ENCODE measurements around the gene AP1B1.
"Not testable (repeated sequence)": the region's sequence is repeated elsewhere in the genome, so short reads cannot be mapped to it uniquely, and the experiment has no call there.

Gene AP1B1

DNA sequence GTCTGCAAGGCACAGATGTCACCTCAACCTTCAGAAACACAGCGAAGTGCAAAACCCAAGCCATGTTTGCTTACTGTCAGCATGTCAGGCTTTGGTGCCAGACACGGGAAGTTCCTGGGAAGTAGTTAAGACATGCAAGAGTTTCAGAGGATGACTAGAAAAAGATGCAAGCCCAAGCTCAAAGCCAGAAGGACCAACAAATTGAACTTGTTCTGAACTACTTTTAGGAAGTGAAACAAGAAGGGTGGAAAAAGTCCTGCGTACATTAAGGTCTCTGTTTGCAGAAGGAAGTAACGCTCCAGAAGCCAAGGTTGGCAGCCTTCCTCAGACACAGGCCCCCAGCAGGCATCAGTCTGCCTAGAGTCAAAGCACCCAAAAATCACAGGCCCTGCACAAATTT, 2.6 kb downstream of the AP1B1 start:
- DNase-seq: no peak

- no peak for DNase-seq
Measured at GRCh38 chr22:29385151-29385704, 3.1 kb downstream of the AP1B1 start.

DNA sequence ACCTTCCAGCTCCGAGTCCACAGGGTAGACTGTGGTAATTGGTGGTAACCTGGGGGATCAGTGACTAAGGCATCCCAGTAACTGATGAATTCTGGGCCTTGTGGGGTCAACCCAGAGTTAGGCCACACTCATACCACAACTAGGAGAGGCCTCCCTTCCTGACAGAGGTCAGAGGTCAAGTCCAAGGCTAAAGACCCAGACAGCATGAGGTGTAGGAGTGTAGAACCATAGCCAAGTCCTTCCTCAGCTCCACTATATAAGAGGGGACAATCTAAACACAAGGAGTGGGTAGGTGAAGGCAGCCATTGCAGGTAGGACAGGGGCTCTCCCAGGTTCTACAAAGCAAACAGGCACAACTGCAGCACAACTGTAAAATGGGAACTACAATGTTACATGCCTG, 4.6 kb downstream of the AP1B1 start:
- DNase-seq: no peak

DNA sequence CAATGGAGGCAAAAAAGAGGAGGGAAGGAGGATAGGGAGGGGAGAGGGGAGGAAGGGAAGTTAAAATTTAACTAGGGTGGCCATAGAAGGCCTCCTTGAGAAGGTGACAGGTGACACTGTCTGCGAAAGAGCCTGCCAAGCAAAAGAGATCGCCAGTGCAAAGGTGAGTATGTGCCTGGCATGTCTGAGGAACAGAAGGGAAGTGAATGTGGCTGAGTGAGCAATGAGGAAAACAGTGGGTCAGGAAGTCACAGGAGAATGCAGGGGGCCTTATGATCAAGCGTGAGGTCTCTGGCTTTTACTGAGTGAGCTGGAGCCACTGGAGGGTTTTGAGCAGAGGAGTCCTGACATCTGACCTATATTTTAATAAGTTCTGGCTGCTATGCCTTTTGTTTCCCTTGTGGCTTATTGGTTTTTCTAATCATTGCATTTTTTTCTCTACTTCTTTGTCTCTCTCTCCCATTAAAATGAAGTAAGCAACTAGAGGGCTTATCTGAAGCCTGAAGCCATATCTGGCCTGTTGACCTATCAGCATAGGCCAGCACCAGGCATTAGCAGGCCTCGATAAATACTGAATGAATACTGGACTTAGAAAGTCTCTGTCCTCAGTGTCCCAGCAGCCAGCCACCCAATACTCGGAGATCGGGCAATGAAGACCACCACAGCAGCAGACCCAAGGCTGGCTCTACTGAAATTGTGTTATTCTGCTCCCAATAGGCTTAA, 5.6 kb downstream of the AP1B1 start:
- no peak for DNase-seq

- no peak for DNase-seq
Measured at GRCh38 chr22:29380856-29381255, 7.5 kb downstream of the AP1B1 start.

DNA sequence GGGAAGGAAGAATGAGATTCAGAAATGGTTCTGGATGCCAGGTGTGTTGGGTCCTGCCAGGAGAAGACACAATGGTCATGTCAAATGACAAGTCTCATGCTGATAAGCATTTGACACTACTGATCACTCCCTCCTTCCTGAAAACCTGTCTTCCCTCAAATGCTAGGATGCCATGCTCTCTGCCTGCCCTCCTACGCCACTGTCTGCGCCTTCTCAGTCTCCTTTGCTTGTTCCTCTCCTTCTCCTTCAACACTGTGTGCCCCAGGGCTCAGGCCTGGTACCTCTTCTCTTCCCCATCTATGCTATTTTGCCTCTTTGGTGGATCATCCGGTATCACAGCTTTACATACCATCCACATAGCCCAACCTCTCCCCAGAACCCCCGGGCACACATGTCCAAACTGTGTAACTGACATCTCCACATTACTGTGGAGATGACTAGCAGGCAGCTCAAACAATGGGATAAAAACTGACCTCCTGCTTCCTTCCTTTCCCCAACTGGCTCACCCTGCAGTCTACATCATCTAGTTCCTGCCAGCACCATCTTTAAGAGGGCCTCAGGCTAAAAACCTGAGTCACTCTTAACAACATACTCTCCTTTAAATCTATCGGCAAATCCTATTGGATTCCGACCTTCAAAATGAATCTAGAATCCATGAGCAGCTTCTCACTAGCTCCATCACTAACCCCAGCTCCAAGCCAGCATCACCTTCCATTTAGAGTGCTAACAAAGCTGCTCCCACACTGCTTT, 8.2 kb downstream of the AP1B1 start:
- DNase-seq: no peak

DNA sequence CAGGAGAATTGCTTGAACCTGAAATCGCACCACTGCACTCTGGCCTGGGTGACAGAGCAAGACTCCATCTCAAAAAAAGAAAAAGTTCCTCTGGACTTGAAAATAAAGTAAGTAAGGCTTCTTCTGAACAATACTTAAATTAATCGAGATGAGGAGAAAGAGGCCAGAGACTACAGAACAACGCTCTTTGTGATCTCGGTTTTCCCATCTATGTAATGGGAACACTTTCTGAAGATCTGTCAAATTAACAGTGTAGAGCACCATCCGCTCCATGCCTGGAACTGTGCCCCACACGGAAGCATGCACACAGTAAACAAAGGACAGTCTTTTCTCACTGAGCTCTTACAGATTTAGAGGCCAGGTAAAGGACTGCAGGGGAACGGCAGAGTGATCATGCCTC, 9.1 kb downstream of the AP1B1 start:
- DNase-seq: no peak

DNA sequence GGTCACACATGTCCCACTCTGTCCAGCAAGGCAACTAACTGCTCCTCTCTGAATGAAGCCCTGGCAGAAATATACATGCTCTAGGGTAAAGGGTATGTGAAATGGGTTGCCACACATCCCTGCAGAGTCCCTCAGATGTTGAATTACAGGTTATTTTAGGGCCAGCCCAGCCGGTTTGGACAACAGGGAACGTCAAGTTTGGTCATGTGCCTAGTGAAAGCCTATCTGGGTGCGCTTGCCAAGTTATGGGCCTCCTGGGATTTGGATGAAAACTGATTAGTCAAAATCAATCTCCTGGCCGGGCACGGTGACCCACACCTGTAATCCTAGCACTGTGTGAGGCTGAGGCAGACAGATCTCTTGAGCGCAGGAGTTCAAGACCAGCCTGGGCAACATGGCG, 10.4 kb downstream of the AP1B1 start:
- DNase-seq: no peak

- DNase-seq: not testable (repeated sequence)
Measured at GRCh38 chr22:29376705-29377104, 11.7 kb downstream of the AP1B1 start.

DNA sequence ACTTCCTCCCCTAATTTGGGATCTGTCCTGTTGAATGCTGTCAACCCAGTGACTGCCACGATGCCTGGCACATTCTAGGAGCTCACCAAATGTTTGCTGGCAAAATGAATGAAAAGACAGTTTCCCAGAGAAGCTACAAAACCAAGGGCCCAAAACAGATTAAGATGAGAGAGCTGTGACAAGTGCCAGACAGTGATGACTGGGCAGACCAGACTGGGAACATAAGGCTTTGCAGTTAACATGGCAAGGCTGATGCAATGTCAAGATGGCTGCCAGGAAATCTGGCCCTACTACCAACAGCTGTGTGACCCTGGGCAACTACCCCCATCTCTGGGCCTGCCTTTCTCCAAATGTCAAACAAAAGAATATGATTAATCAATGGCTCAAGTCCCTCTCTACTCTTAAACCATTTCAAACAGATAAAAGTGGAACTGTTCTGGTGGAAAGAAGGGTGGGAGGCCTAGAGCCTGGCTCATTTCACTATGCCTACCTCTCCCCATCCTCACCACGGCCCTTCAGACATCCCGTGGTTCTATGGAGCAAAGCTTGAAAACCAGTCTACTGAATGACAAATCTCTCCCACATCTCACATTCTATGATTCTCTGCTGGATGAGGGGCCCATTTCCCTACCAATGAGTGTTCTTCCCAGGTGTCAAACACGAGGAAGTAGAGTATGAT, 12.8 kb downstream of the AP1B1 start:
- no peak for DNase-seq

DNA sequence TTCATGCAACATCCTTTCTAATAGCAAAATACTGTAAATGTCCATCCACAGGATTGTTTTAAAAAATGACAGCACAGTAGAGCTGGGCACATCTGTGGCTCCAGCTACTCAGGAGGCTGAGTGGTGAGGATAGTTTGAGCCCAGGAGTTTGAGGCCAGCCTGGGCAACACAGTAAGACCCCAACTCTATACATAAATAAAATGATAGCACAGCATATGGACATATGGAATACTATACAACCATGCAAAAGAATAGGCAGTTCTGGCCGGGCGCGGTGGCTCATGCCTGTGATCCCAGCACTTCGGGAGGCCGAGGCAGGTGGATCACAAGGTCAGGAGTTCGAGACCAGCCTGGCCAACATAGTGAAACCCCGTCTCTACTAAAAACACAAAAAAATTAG, 13.6 kb downstream of the AP1B1 start:
- DNase-seq: not testable (repeated sequence)

- DNase-seq: no peak
Measured at GRCh38 chr22:29374401-29374800, 14.0 kb downstream of the AP1B1 start.

DNA sequence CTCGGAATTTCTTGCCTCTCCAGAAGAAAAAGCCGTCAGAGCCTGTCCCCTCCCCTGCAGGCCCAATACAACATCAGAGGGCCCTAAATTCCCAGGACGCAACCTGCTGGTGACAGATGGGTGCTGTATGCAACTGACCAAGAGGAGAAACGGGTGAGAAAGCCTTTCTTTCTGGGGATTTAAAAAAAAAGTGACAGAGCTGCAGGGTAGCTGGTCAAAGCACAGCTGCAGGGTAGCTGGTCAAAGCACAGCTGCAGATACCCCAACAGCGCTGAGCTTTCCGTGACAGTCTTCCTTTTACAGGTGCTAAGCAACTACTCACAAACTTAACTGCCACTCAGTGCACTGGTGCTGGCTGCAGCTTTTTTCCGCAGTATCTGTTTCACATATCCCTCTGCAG, 17.8 kb downstream of the AP1B1 start:
- no peak for DNase-seq

GRCh38 chr22:29369460-29369859, 18.9 kb downstream of the AP1B1 start:
- no peak for DNase-seq

DNA sequence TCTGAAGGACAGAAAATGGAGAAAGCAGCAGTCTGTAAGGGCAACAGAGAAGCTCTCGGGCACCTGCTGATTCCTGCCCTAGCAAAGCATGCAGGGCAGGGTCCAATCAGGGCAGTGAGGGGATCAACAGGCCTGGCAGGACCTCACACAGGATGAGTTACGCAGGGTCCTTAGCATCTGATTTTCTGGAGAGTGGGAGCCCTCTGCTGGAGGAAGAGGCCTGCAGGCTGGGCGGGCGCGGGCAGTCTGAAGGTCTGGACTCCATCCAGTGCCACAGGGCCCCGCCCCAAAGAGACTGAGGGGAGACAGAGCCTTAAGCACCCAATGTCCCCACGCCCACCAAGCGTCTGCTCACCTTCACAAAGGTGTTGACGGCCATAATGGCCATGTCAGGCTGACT, 28.9 kb downstream of the AP1B1 start:
- DNase-seq: no peak

- DNase-seq: not testable (repeated sequence)
Measured at GRCh38 chr22:29357193-29357890, 31.0 kb downstream of the AP1B1 start.

DNA sequence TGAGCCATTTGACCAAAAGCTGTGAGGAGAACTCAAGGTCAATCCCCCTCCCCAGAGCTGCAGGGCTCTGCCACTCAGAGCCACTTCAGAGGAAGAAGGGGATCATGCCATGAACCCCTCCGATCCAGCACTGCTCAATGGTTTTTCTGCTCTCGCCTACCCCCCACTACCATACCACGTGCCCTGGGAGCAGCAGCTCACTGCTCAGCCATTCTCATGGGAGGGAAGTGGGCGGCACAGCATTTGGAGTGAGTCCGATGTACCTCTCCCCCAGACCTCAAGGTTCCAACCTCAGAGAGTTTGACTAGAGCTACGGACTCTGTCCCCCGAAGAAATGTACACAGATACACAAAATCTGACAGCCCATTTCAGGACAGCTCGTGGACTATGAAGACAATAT, 34.5 kb downstream of the AP1B1 start:
- no peak for DNase-seq

- DNase-seq: no peak
Measured at GRCh38 chr22:29353286-29353685, 35.1 kb downstream of the AP1B1 start.

DNA sequence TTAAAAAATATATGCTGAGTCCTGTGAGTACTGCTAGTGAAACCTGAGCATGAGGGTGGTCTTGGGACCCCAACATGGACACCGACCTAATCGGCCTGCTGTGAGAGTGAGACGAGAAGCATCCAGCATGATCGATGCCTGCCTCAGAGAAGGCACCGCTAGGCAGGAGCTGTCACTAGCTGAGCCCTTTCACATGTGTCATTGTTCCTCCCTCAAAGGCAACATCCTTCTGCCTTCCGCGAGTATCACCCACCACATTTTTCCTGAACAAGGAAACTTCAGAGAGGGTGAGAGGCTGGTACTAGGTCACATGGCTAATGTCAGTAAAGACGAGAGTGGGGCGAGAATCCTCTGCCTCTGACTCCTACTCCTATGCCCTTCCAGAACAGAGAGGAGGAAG, 35.6 kb downstream of the AP1B1 start:
- no peak for DNase-seq

- no peak for DNase-seq
Measured at GRCh38 chr22:29351891-29352290, 36.5 kb downstream of the AP1B1 start.

- no peak for DNase-seq
Measured at GRCh38 chr22:29351042-29351441, 37.3 kb downstream of the AP1B1 start.

DNA sequence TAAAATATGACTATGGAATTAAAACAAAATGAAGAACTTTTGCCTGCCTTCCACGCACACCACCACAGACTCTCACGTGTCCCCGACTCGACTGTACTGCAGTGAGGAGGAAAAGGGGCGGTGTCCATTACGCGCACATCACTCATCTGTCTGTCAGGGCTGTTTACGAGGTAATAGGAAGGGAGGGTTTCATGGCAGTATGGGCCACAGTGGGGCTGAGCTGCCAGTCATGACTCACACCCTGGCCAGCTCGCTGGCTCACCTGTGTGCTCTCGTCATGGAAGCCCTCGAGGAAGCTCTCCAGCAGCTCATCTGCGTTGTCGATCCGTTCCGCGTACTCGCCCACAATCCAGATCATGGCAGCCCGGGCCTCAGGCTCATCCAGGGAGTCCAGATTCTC, 39.4 kb downstream of the AP1B1 start:
- DNase-seq: no peak

DNA sequence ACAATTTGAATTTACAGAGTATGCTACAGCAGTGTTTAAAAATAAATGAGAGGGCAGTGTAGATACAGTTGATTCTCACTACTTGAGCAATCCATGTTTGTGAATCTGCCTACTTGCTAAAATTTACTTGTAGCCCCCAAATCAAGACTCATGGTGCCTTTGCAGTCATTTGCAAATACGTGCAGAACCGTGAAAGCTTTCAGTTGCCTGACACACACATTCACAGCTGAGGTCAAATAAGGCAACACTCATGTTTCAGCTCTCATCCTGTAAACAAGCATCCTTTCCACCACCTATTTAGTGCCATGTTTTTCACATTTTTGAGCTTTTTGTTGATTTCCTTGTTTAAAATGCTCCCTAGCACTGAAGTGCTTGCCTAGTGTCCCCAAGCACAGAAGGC, 40.3 kb downstream of the AP1B1 start:
- DNase-seq: no peak

Measured in NCI-H187 treated with DMSO at 0.1 percent for 48 hours (cell line).